Measurements from ENCODE around the gene SEMA3G. TPM values are rescaled to one million over a fixed set of nuclear protein-coding genes. Genes with fewer than 3 reads are reported as not detected.

Gene SEMA3G
- total RNA-seq, 1 experiment from 2014 or later = 0.33 TPM

- no TSS peak for BruUV-seq (replicated peaks)
- TF ChIP-seq CTCF (IDR thresholded peaks at IDR 0.05; ENCODE audit: unreplicated experiment) = no peak
- H3K27me3 Mint-ChIP-seq (ENCODE audit: unreplicated experiment) = peaks cover 64% of the 10 kb centered on the region
- H3K36me3 Mint-ChIP-seq (ENCODE audit: insufficient read depth, unreplicated experiment) = no peaks in the 10 kb centered on the region
- H3K27ac Mint-ChIP-seq (ENCODE audit: unreplicated experiment) = no peak overlapping the region
- no peaks in the 10 kb centered on the region for H3K4me1 Mint-ChIP-seq (ENCODE audit: low read depth, unreplicated experiment)
- intact Hi-C loops (cut with micrococcal nuclease; ENCODE audit: unreplicated experiment) = no loop called here
- H3K9me3 Mint-ChIP-seq (ENCODE audit: low read depth, unreplicated experiment) = no peaks in the 10 kb centered on the region
- CTCF ChIA-PET = no interaction called here
- DNase-seq = no peak
- H3K4me3 Mint-ChIP-seq (ENCODE audit: low read depth, unreplicated experiment) = no peak overlapping the region
Measured at GRCh38 chr3:52431459-52432223, 13.3 kb downstream of the SEMA3G start.

DNA sequence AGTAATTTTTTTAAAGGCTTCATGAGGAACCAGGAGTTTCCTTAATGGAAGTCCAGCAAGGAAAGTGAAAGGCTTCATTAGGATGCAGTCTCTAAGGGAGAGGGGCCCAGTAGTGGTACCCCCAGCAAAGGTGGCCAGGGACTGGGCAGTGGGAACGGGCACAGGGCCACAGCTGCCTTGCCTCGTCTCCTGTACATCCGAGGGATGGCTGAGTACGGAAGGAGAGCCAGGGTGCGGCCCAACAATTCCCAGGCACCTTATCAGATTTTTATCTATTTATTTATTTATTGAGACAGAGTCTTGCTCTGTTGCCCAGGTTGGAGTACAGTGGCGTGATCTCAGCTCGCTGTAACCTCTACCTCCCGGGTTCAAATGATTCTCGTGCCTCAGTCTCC is 14.5 kb downstream of the SEMA3G start:
- Mint-ChIP-seq H3K27ac (ENCODE audit: unreplicated experiment) (no peak overlapping the region), H3K36me3 (ENCODE audit: insufficient read depth, unreplicated experiment) (no peaks in the 10 kb centered on the region), H3K9me3 (ENCODE audit: low read depth, unreplicated experiment) (no peaks in the 10 kb centered on the region), H3K27me3 (ENCODE audit: unreplicated experiment) (peaks cover 56% of the 10 kb centered on the region), H3K4me3 (ENCODE audit: low read depth, unreplicated experiment) (no peak overlapping the region), H3K4me1 (ENCODE audit: low read depth, unreplicated experiment) (no peaks in the 10 kb centered on the region)
- DNase-seq = no peak
- BruUV-seq (replicated peaks) = no TSS peak
- TF ChIP-seq CTCF (IDR thresholded peaks at IDR 0.05; ENCODE audit: unreplicated experiment) = no peak
- intact Hi-C loops (cut with micrococcal nuclease; ENCODE audit: unreplicated experiment) = no loop called here
- CTCF ChIA-PET = no interaction called here

- no TSS peak for BruUV-seq (replicated peaks)
- Mint-ChIP-seq H3K9me3 (ENCODE audit: low read depth, unreplicated experiment) (no peaks in the 10 kb centered on the region), H3K36me3 (ENCODE audit: insufficient read depth, unreplicated experiment) (no peaks in the 10 kb centered on the region), H3K27me3 (ENCODE audit: unreplicated experiment) (peaks cover 50% of the 10 kb centered on the region), H3K4me1 (ENCODE audit: low read depth, unreplicated experiment) (no peaks in the 10 kb centered on the region), H3K4me3 (ENCODE audit: low read depth, unreplicated experiment) (no peak overlapping the region), H3K27ac (ENCODE audit: unreplicated experiment) (no peak overlapping the region)
- intact Hi-C loops (cut with micrococcal nuclease; ENCODE audit: unreplicated experiment) = loop anchor here (5.0 kb wide), 1 partner anchor 252 kb away; no protein-coding TSS in a partner anchor
- no peak for DNase-seq
- CTCF ChIA-PET = no interaction called here
- no peak for TF ChIP-seq CTCF (IDR thresholded peaks at IDR 0.05; ENCODE audit: unreplicated experiment)
Measured at GRCh38 chr3:52429779-52430415, 15.0 kb downstream of the SEMA3G start.

GRCh38 chr3:52429031-52429430 is 15.9 kb downstream of the SEMA3G start:
- Mint-ChIP-seq H3K9me3 (ENCODE audit: low read depth, unreplicated experiment) (no peaks in the 10 kb centered on the region), H3K27ac (ENCODE audit: unreplicated experiment) (no peak overlapping the region), H3K27me3 (ENCODE audit: unreplicated experiment) (peaks cover 43% of the 10 kb centered on the region), H3K36me3 (ENCODE audit: insufficient read depth, unreplicated experiment) (no peaks in the 10 kb centered on the region), H3K4me3 (ENCODE audit: low read depth, unreplicated experiment) (no peak overlapping the region), H3K4me1 (ENCODE audit: low read depth, unreplicated experiment) (no peaks in the 10 kb centered on the region)
- intact Hi-C loops (cut with micrococcal nuclease; ENCODE audit: unreplicated experiment) = loop anchor here (5.0 kb wide), 1 partner anchor 253 kb away; no protein-coding TSS in a partner anchor
- CTCF ChIA-PET = no interaction called here
- no peak for DNase-seq
- TF ChIP-seq CTCF (IDR thresholded peaks at IDR 0.05; ENCODE audit: unreplicated experiment) = no peak
- no TSS peak for BruUV-seq (replicated peaks)
